Spleen (tissue), 11 donors: ENCODE data around the gene PALLD. TPM values are rescaled to one million over a fixed set of nuclear protein-coding genes. Genes with fewer than 3 reads are reported as not detected.

Source experiments
- DNase-seq: peaks from one replicate; pipeline ENCODE4 v3.0.0-alpha.2; 2020
- H3K27ac ChIP-seq, 8 donors: fragments of 200-600 bp; sonication (generic) in 7 of 8; 1 replicate in 4 of 8; 2 replicates in 4 of 8; pipeline versions ENCODE4 v1.5.0 to v1.8.0; 2016 to 2021; ENCODE audit warnings: inconsistent platforms in 4 of 8, mild to moderate bottlenecking in 4 of 8, moderate library complexity in 1 of 8
- H3K27me3 ChIP-seq, 7 donors: fragments of 200-600 bp; sonication (generic) in 6 of 7; replicated peaks in 1 of 7; 1 replicate in 4 of 7; 2 replicates in 3 of 7; pipeline versions ENCODE4 v1.5.0 to v1.8.0; 2016 to 2021; ENCODE audit warnings: inconsistent platforms in 3 of 7, mild to moderate bottlenecking in 1 of 7
- H3K36me3 ChIP-seq, 6 donors: fragments of 200-600 bp; sonication (generic) in 5 of 6; 1 replicate in 4 of 6; 2 replicates in 2 of 6; pipeline versions ENCODE4 v1.5.0 to v1.8.0; 2016 to 2021; ENCODE audit warnings: inconsistent platforms in 2 of 6
- H3K4me1 ChIP-seq, 6 donors: fragments of 200-600 bp; sonication (generic) in 5 of 6; 1 replicate in 3 of 6; 2 replicates in 3 of 6; pipeline versions ENCODE4 v1.5.0 to v1.8.0; 2016 to 2021; ENCODE audit warnings: inconsistent platforms in 3 of 6
- H3K4me3 ChIP-seq, 8 donors: fragments of 200-600 bp; sonication (generic) in 7 of 8; 1 replicate in 4 of 8; 2 replicates in 4 of 8; pipeline versions ENCODE4 v1.5.0 to v1.8.0; 2016 to 2021; ENCODE audit warnings: inconsistent platforms in 4 of 8, mild to moderate bottlenecking in 4 of 8, moderate library complexity in 2 of 8
- H3K9me3 ChIP-seq, 8 donors: fragments of 200-600 bp; sonication (generic) in 7 of 8; 1 replicate in 4 of 8; 2 replicates in 4 of 8; pipeline versions ENCODE4 v1.5.0 to v1.8.0; 2016 to 2021; ENCODE audit warnings: inconsistent platforms in 4 of 8
- CTCF ChIP-seq, 11 experiments: fragments of 200-600 bp in 7 of 11; fragments of 450-650 bp in 4 of 11; sonication (generic) in 4 of 11; IDR thresholded peaks in 8 of 11; conservative IDR thresholded peaks in 3 of 11; 1 replicate in 7 of 11; 2 replicates in 4 of 11; pipeline versions ENCODE4 v1.4.0 to v1.8.0; 2016 to 2021; ENCODE audit warnings: antibody characterized with exemption in 11 of 11, inconsistent platforms in 4 of 11, mild to moderate bottlenecking in 1 of 11
- POLR2A ChIP-seq, 3 donors: fragments of 450-650 bp; IDR thresholded peaks; one replicate each; pipeline ENCODE4 v1.5.1; 2017; ENCODE audit warnings: antibody characterized with exemption in 3 of 3, mild to moderate bottlenecking in 1 of 3
- POLR2AphosphoS5 ChIP-seq, 3 donors: sonication (generic); formaldehyde crosslinking; IDR thresholded peaks; one replicate each; pipeline ENCODE4 v1.5.1; 2017; ENCODE audit warnings: antibody characterized with exemption in 3 of 3
- whole genome bisulfite sequencing, 5 donors: extraction: QIAGEN DNeasy Blood & Tissue Kit in 3 of 5; methylation state at CpG; one replicate each; pipeline versions ENCODE4 v1.1.5 to v1.1.7; 2013 to 2018; 5-methylcytosine and 5-hydroxymethylcytosine counted together
- intact Hi-C: fragments of 100-400 bp; cut with DNase I; formaldehyde crosslinking; loops from one replicate; pipeline ENCODE4 v1.15.0; 2023; ENCODE audit warnings: low total_unique reads
- polyA plus RNA-seq, 3 donors: library from polyadenylated mRNA; stranded (reverse); fragments of 200-250 nt; gene quantifications; one replicate each; pipeline ENCODE4 v1.2.1, GENCODE V29; 2013
- total RNA-seq, 7 donors: library from RNA; depleted of rRNA in 3 of 7; stranded (reverse); fragments of >200 nt in 3 of 7; fragmentation: NEBNext Ultra II Directional in 4 of 7; extraction: Animal tissue kit (Norgen Biotek cat#: 25700) in 4 of 7; gene quantifications; one replicate each; pipeline versions ENCODE4 v1.1.0 to v1.2.1, GENCODE V29; 2016 to 2021
- donor health status: healthy with polysubstance abuse.
- donor health status: DM: no; HTN: no; CAD: no; lungs with moderate emphysema.
- donor health status: DM: no; HTN: no; CAD: no.
- donor health status: Bipolar disorder and iron deficiency.
- donor health status: healthy.
- donor health status: DM: no; HTN: no; CAD: no.
- donor health status: DM: yes; HTN: yes; CAD: no.

Gene PALLD
- total and polyA plus RNA-seq, 10 donors, result 24.3 to 228 (median 142) TPM

GRCh38 chr4:168537086-168537485 is 40.2 kb downstream of the PALLD start:
- no peaks in the 10 kb centered on the region for H3K36me3 ChIP-seq
- TF ChIP-seq POLR2A (IDR thresholded peaks at IDR 0.05) (no peak), POLR2AphosphoS5 (IDR thresholded peaks at IDR 0.05) (no peak), CTCF (IDR thresholded peaks at IDR 0.05 in 8 of 11, conservative IDR thresholded peaks at IDR 0.05 in 3 of 11) (no peak)
- intact Hi-C loops, result no loop called here
- H3K4me1 ChIP-seq, result no peaks in the 10 kb centered on the region
- no peak overlapping the region for H3K4me3 ChIP-seq
- DNase-seq, result no peak
- H3K27ac ChIP-seq, result no peak overlapping the region
- no peaks in the 10 kb centered on the region for H3K9me3 ChIP-seq
- WGBS, 5 donors, result 97 to 100% (median 99%) methylated on average over 4 of the region's 4 CpGs
- H3K27me3 ChIP-seq, result no peaks in the 10 kb centered on the region

GRCh38 chr4:168537571-168537970 is 40.7 kb downstream of the PALLD start:
- no peak overlapping the region for H3K4me3 ChIP-seq
- H3K27ac ChIP-seq, result no peak overlapping the region
- no peaks in the 10 kb centered on the region for H3K27me3 ChIP-seq
- H3K36me3 ChIP-seq, result no peaks in the 10 kb centered on the region
- DNase-seq, result no peak
- 84 to 96% (median 89%) methylated on average over 3 of the region's 3 CpGs for WGBS, 5 donors
- no peaks in the 10 kb centered on the region for H3K9me3 ChIP-seq
- intact Hi-C loops, result no loop called here
- no peaks in the 10 kb centered on the region for H3K4me1 ChIP-seq
- no peak for TF ChIP-seq POLR2AphosphoS5 (IDR thresholded peaks at IDR 0.05)
- TF ChIP-seq CTCF (IDR thresholded peaks at IDR 0.05 in 8 of 11, conservative IDR thresholded peaks at IDR 0.05 in 3 of 11), result no peak
- TF ChIP-seq POLR2A (IDR thresholded peaks at IDR 0.05), result no peak

GRCh38 chr4:168538632-168539031 is 41.8 kb downstream of the PALLD start:
- H3K4me3 ChIP-seq, result no peak overlapping the region
- no peaks in the 10 kb centered on the region for H3K4me1 ChIP-seq
- H3K9me3 ChIP-seq, result no peaks in the 10 kb centered on the region
- TF ChIP-seq POLR2AphosphoS5 (IDR thresholded peaks at IDR 0.05) (no peak), POLR2A (IDR thresholded peaks at IDR 0.05) (no peak), CTCF (IDR thresholded peaks at IDR 0.05 in 8 of 11, conservative IDR thresholded peaks at IDR 0.05 in 3 of 11) (no peak)
- no peaks in the 10 kb centered on the region for H3K36me3 ChIP-seq
- no peak for DNase-seq
- H3K27me3 ChIP-seq, result no peaks in the 10 kb centered on the region
- intact Hi-C loops, result no loop called here
- WGBS, 5 donors, result 85 to 93% (median 91%) methylated on average over 9 of the region's 9 CpGs
- no peak overlapping the region for H3K27ac ChIP-seq

GRCh38 chr4:168540086-168540485 is 43.2 kb downstream of the PALLD start:
- TF ChIP-seq CTCF (IDR thresholded peaks at IDR 0.05 in 8 of 11, conservative IDR thresholded peaks at IDR 0.05 in 3 of 11) (no peak), POLR2A (IDR thresholded peaks at IDR 0.05) (no peak), POLR2AphosphoS5 (IDR thresholded peaks at IDR 0.05) (no peak)
- DNase-seq, result no peak
- H3K27ac ChIP-seq, result no peak overlapping the region
- H3K27me3 ChIP-seq, result no peaks in the 10 kb centered on the region
- H3K9me3 ChIP-seq, result no peaks in the 10 kb centered on the region
- no peak overlapping the region for H3K4me3 ChIP-seq
- 80 to 87% (median 85%) methylated on average over 9 of the region's 9 CpGs for WGBS, 5 donors
- intact Hi-C loops, result no loop called here
- no peaks in the 10 kb centered on the region for H3K36me3 ChIP-seq
- H3K4me1 ChIP-seq, result no peaks in the 10 kb centered on the region
